Measurements from ENCODE around the gene C4BPA. TPM values are rescaled to one million over a fixed set of nuclear protein-coding genes. Genes with fewer than 3 reads are reported as not detected.

Gene C4BPA
- polyA plus RNA-seq, 1 donor = 0.04 TPM

- H3K36me3 ChIP-seq (ENCODE audit: control insufficient read depth, insufficient read depth, low read length) = no peaks in the 10 kb centered on the region
- no peak overlapping the region for H3K27ac ChIP-seq (ENCODE audit: low read length)
- H3K9me3 ChIP-seq (ENCODE audit: control insufficient read depth, low read depth, low read length) = no peaks in the 10 kb centered on the region
- WGBS (ENCODE audit: insufficient coverage, low lambda C conversion rate) = no CpG with 5 or more reads among the region's 2 CpGs
- DNase-seq = no peak
- peaks cover 2% of the 10 kb centered on the region for H3K27me3 ChIP-seq (ENCODE audit: control insufficient read depth, insufficient read depth, low read length)
- H3K4me3 ChIP-seq (ENCODE audit: low read length) = no peak overlapping the region
- H3K4me1 ChIP-seq (ENCODE audit: control insufficient read depth, insufficient read depth, low read length) = no peaks in the 10 kb centered on the region
These were observed 75.0 kb downstream of the C4BPA start for GRCh38 chr1:207179036-207179435.

- H3K36me3 ChIP-seq (ENCODE audit: control insufficient read depth, insufficient read depth, low read length) = no peaks in the 10 kb centered on the region
- no peaks in the 10 kb centered on the region for H3K9me3 ChIP-seq (ENCODE audit: control insufficient read depth, low read depth, low read length)
- H3K4me3 ChIP-seq (ENCODE audit: low read length) = no peak overlapping the region
- H3K27ac ChIP-seq (ENCODE audit: low read length) = no peak overlapping the region
- no peak for DNase-seq
- H3K4me1 ChIP-seq (ENCODE audit: control insufficient read depth, insufficient read depth, low read length) = no peaks in the 10 kb centered on the region
- H3K27me3 ChIP-seq (ENCODE audit: control insufficient read depth, insufficient read depth, low read length) = peaks cover 2% of the 10 kb centered on the region
These were observed 77.8 kb downstream of the C4BPA start for GRCh38 chr1:207181847-207182246.

DNA sequence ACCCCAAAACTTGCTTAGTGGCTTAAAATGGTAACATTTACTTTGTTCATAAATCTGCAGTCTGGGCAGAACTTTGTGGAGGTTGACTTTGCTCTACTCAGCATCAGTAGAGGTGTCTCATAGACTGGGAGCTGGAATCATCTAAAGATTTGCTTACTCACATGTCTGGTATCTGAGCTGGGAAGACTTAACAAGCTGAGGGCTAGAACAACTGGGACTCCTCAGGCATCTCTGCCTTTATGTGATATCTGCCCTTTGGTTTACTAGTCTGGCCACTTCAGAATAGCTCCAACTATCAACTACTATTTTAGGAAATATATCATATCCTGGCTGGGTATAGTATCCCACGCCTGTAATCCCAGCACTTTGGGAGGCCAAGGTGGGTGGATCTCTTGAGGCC lies 82.5 kb downstream of the C4BPA start:
- 80% methylated on average over 1 of the region's 1 CpG for WGBS (ENCODE audit: insufficient coverage, low lambda C conversion rate)
- H3K9me3 ChIP-seq (ENCODE audit: control insufficient read depth, low read depth, low read length) = no peaks in the 10 kb centered on the region
- H3K4me1 ChIP-seq (ENCODE audit: control insufficient read depth, insufficient read depth, low read length) = no peaks in the 10 kb centered on the region
- H3K27ac ChIP-seq (ENCODE audit: low read length) = no peak overlapping the region
- no peak for DNase-seq
- H3K36me3 ChIP-seq (ENCODE audit: control insufficient read depth, insufficient read depth, low read length) = no peaks in the 10 kb centered on the region
- H3K27me3 ChIP-seq (ENCODE audit: control insufficient read depth, insufficient read depth, low read length) = no peaks in the 10 kb centered on the region
- no peak overlapping the region for H3K4me3 ChIP-seq (ENCODE audit: low read length)

DNA sequence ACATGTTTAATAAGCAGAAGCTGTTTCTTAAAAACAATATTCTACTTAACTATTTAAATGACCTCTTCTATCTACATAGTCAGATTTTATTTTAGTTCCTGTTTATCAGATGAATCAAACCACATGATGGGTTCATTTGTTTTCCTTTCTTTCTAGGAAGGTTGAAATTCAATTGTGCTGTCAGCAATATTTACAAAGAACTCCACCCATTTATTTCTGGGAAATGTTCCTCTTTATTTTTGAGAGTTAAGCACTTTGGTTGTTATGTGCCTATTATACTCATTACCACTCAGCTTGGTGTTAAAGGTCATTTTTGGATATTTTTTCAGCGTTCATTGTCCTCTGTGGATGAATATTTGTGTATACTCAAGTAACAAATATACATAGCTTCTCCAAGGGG lies 84.9 kb downstream of the C4BPA start:
- no peaks in the 10 kb centered on the region for H3K4me1 ChIP-seq (ENCODE audit: control insufficient read depth, insufficient read depth, low read length)
- H3K4me3 ChIP-seq (ENCODE audit: low read length) = no peak overlapping the region
- H3K27ac ChIP-seq (ENCODE audit: low read length) = no peak overlapping the region
- WGBS (ENCODE audit: insufficient coverage, low lambda C conversion rate) = no CpG with 5 or more reads among the region's 1 CpG
- DNase-seq = peak in 1 of 2 donors; percentile 32
- no peaks in the 10 kb centered on the region for H3K9me3 ChIP-seq (ENCODE audit: control insufficient read depth, low read depth, low read length)
- no peaks in the 10 kb centered on the region for H3K36me3 ChIP-seq (ENCODE audit: control insufficient read depth, insufficient read depth, low read length)
- H3K27me3 ChIP-seq (ENCODE audit: control insufficient read depth, insufficient read depth, low read length) = no peaks in the 10 kb centered on the region

DNA sequence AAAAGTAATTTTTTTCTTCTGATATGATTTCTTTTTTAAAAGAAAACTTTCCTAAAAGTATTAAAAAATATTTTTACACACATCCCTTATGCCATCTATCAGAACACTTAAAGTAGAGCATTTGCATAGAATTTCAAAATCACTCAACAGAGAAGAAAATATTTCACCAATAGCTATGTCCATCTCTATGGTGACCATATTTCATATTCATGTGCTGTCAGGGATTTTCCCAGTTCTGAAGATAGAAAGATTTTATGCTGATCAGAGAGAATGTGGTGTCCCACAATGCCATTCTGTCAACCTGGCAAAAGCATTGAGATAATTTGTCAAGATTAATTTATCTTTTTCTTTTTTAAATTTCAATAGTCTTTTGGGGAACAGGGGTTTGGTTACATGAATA lies 87.0 kb downstream of the C4BPA start:
- Histone ChIP-seq H3K4me3 (ENCODE audit: low read length) (no peak overlapping the region), H3K4me1 (ENCODE audit: control insufficient read depth, insufficient read depth, low read length) (no peaks in the 10 kb centered on the region), H3K27me3 (ENCODE audit: control insufficient read depth, insufficient read depth, low read length) (no peaks in the 10 kb centered on the region), H3K9me3 (ENCODE audit: control insufficient read depth, low read depth, low read length) (no peaks in the 10 kb centered on the region), H3K36me3 (ENCODE audit: control insufficient read depth, insufficient read depth, low read length) (no peaks in the 10 kb centered on the region), H3K27ac (ENCODE audit: low read length) (no peak overlapping the region)
- DNase-seq = no peak

DNA sequence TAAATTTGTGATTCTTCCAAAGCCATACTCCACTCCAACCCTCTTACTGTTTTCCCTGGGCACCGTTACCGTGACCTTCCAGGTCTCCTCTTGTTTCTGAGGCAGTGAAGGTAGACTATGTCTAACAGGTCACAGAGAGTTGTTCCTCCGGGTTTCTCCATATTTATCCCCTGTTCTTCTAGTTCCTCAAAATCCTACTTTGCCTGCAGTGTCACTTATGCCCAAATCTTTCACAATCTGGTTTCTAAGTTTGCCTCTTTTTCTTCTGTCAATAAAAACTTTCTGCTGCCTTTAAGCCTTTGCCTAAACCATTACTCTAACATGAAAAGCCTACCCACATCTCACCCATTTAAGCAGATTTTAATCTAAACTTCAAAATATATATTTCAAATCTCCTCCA lies 87.7 kb downstream of the C4BPA start:
- H3K27me3 ChIP-seq (ENCODE audit: control insufficient read depth, insufficient read depth, low read length) = no peaks in the 10 kb centered on the region
- no peak for DNase-seq
- H3K27ac ChIP-seq (ENCODE audit: low read length) = no peak overlapping the region
- no peaks in the 10 kb centered on the region for H3K36me3 ChIP-seq (ENCODE audit: control insufficient read depth, insufficient read depth, low read length)
- no peak overlapping the region for H3K4me3 ChIP-seq (ENCODE audit: low read length)
- no peaks in the 10 kb centered on the region for H3K4me1 ChIP-seq (ENCODE audit: control insufficient read depth, insufficient read depth, low read length)
- H3K9me3 ChIP-seq (ENCODE audit: control insufficient read depth, low read depth, low read length) = no peaks in the 10 kb centered on the region
- WGBS (ENCODE audit: insufficient coverage, low lambda C conversion rate) = no CpG with 5 or more reads among the region's 3 CpGs

- WGBS (ENCODE audit: insufficient coverage, low lambda C conversion rate) = no CpG with 5 or more reads among the region's 1 CpG
- H3K27ac ChIP-seq (ENCODE audit: low read length) = no peak overlapping the region
- H3K4me3 ChIP-seq (ENCODE audit: low read length) = no peak overlapping the region
- no peaks in the 10 kb centered on the region for H3K27me3 ChIP-seq (ENCODE audit: control insufficient read depth, insufficient read depth, low read length)
- H3K36me3 ChIP-seq (ENCODE audit: control insufficient read depth, insufficient read depth, low read length) = no peaks in the 10 kb centered on the region
- DNase-seq = no peak
- H3K4me1 ChIP-seq (ENCODE audit: control insufficient read depth, insufficient read depth, low read length) = no peaks in the 10 kb centered on the region
- no peaks in the 10 kb centered on the region for H3K9me3 ChIP-seq (ENCODE audit: control insufficient read depth, low read depth, low read length)
These were observed 90.2 kb downstream of the C4BPA start for GRCh38 chr1:207194197-207194596.

Other genes starting within 250 kb of the C4BPA start
- gene IL20, start 238.6 kb upstream of the C4BPA start, polyA plus RNA-seq = 0.06 TPM
- gene IL24, start 206.8 kb upstream of the C4BPA start, polyA plus RNA-seq = 0.48 TPM
- gene FCMR, start 182.3 kb upstream of the C4BPA start, polyA plus RNA-seq = 4.4 TPM
- 23.7 TPM for gene PIGR, start 157.8 kb upstream of the C4BPA start, polyA plus RNA-seq
- gene FCAMR, start 133.8 kb upstream of the C4BPA start, polyA plus RNA-seq = 5.3 TPM
- gene C1orf116, start 71.5 kb upstream of the C4BPA start, polyA plus RNA-seq = 45.7 TPM
- 10.1 TPM for gene YOD1, start 53.0 kb upstream of the C4BPA start, polyA plus RNA-seq
- gene PFKFB2, start 51.0 kb upstream of the C4BPA start, polyA plus RNA-seq = 37.2 TPM
- 0.48 TPM for gene C4BPB, start 15.4 kb upstream of the C4BPA start, polyA plus RNA-seq
- 24.1 TPM for gene CD55, start 217.4 kb downstream of the C4BPA start, polyA plus RNA-seq

All from large intestine (tissue), 3 donors.